ENCODE data around the gene TPSD1. TPM values are rescaled to one million over a fixed set of nuclear protein-coding genes. Genes with fewer than 3 reads are reported as not detected.
"Not testable (repeated sequence)": the region's sequence is repeated elsewhere in the genome, so short reads cannot be mapped to it uniquely, and the experiment has no call there.

The TPSD1 gene
- total and polyA plus RNA-seq, 5 donors from 2014 or later = not detected

- Histone ChIP-seq H3K9me3 (ENCODE audit: control insufficient read depth in 2 of 2, low read length in 2 of 2) (no peaks in the 10 kb centered on the region), H3K36me3 (ENCODE audit: control insufficient read depth, insufficient read depth, low read length) (no peaks in the 10 kb centered on the region), H3K27ac (ENCODE audit: insufficient read depth, low read length, poor library complexity, severe bottlenecking) (no peak overlapping the region), H3K4me3 (ENCODE audit: low read depth, low read length) (no peak overlapping the region), H3K27me3 (ENCODE audit: control insufficient read depth, insufficient read depth, low read length) (peaks cover 6% of the 10 kb centered on the region), H3K4me1 (ENCODE audit: control insufficient read depth, insufficient read depth, low read length, poor library complexity, severe bottlenecking) (no peaks in the 10 kb centered on the region)
- H3K27me3 Mint-ChIP-seq = peaks cover 42% of the 10 kb centered on the region
- DNase-seq (no peak), ATAC-seq (ENCODE audit: low read depth in 2 of 2) (no peak)
- no peak overlapping the region for H3K4me3 Mint-ChIP-seq
- no peaks in the 10 kb centered on the region for H3K36me3 Mint-ChIP-seq
- H3K27ac Mint-ChIP-seq = no peak overlapping the region
- peaks cover 0 to 2% (median 0%) of the 10 kb centered on the region in 7 donors for H3K9me3 Mint-ChIP-seq
- peaks cover 0 to 3% (median 0%) of the 10 kb centered on the region in 4 donors for H3K4me1 Mint-ChIP-seq
Measured at GRCh38 chr16:1290860-1291575, 35.1 kb downstream of the TPSD1 start.

- Histone ChIP-seq H3K27ac (ENCODE audit: insufficient read depth, low read length, poor library complexity, severe bottlenecking) (no peak overlapping the region), H3K4me1 (ENCODE audit: control insufficient read depth, insufficient read depth, low read length, poor library complexity, severe bottlenecking) (no peaks in the 10 kb centered on the region), H3K9me3 (ENCODE audit: control insufficient read depth in 2 of 2, low read length in 2 of 2) (no peaks in the 10 kb centered on the region), H3K4me3 (ENCODE audit: low read depth, low read length) (no peak overlapping the region), H3K36me3 (ENCODE audit: control insufficient read depth, insufficient read depth, low read length) (no peaks in the 10 kb centered on the region), H3K27me3 (ENCODE audit: control insufficient read depth, insufficient read depth, low read length) (peaks cover 6% of the 10 kb centered on the region)
- Mint-ChIP-seq H3K27me3 (peaks cover 42% of the 10 kb centered on the region), H3K36me3 (no peaks in the 10 kb centered on the region), H3K9me3 (peaks cover 0 to under 1% (median 0%) of the 10 kb centered on the region in 7 donors), H3K4me3 (no peak overlapping the region), H3K27ac (no peak overlapping the region), H3K4me1 (peaks cover 0 to 3% (median 0%) of the 10 kb centered on the region in 4 donors)
- no peak for DNase-seq
- no peak for ATAC-seq (ENCODE audit: low read depth in 2 of 2)
Measured at GRCh38 chr16:1291576-1291974, 35.7 kb downstream of the TPSD1 start.

GRCh38 chr16:1292208-1292607 is 36.3 kb downstream of the TPSD1 start:
- H3K9me3 Mint-ChIP-seq; H3K27me3 ChIP-seq (ENCODE audit: control insufficient read depth, insufficient read depth, low read length); H3K27ac Mint-ChIP-seq; H3K9me3 ChIP-seq (ENCODE audit: control insufficient read depth in 2 of 2, low read length in 2 of 2); DNase-seq; H3K4me1 Mint-ChIP-seq; H3K36me3 ChIP-seq (ENCODE audit: control insufficient read depth, insufficient read depth, low read length); H3K4me1 ChIP-seq (ENCODE audit: control insufficient read depth, insufficient read depth, low read length, poor library complexity, severe bottlenecking); H3K36me3 Mint-ChIP-seq; ATAC-seq (ENCODE audit: low read depth in 2 of 2); H3K4me3 Mint-ChIP-seq; H3K4me3 ChIP-seq (ENCODE audit: low read depth, low read length); H3K27ac ChIP-seq (ENCODE audit: insufficient read depth, low read length, poor library complexity, severe bottlenecking): not testable (repeated sequence)
- H3K27me3 Mint-ChIP-seq = peaks cover 48% of the 10 kb centered on the region

- H3K27me3 Mint-ChIP-seq = peaks cover 49% of the 10 kb centered on the region
- not testable (repeated sequence) for H3K36me3 Mint-ChIP-seq
Measured at GRCh38 chr16:1292808-1293207, 36.9 kb downstream of the TPSD1 start.

GRCh38 chr16:1293921-1294656 is 38.2 kb downstream of the TPSD1 start:
- H3K4me3 ChIP-seq (ENCODE audit: low read depth, low read length) = no peak overlapping the region
- H3K27me3 ChIP-seq (ENCODE audit: control insufficient read depth, insufficient read depth, low read length) = peaks cover 6% of the 10 kb centered on the region
- ATAC-seq (ENCODE audit: low read depth in 2 of 2) = no peak
- H3K27ac ChIP-seq (ENCODE audit: insufficient read depth, low read length, poor library complexity, severe bottlenecking) = no peak overlapping the region
- Mint-ChIP-seq H3K4me3 (no peak overlapping the region), H3K4me1 (no peaks in the 10 kb centered on the region), H3K36me3 (no peaks in the 10 kb centered on the region), H3K9me3 (no peaks in the 10 kb centered on the region), H3K27me3 (peaks cover 46% of the 10 kb centered on the region), H3K27ac (no peak overlapping the region)
- no peaks in the 10 kb centered on the region for H3K4me1 ChIP-seq (ENCODE audit: control insufficient read depth, insufficient read depth, low read length, poor library complexity, severe bottlenecking)
- H3K9me3 ChIP-seq (ENCODE audit: control insufficient read depth in 2 of 2, low read length in 2 of 2) = no peaks in the 10 kb centered on the region
- DNase-seq = no peak
- H3K36me3 ChIP-seq (ENCODE audit: control insufficient read depth, insufficient read depth, low read length) = no peaks in the 10 kb centered on the region

More at GRCh38 chr16:1292808-1293207, 36.9 kb downstream of the TPSD1 start:
- H3K9me3 Mint-ChIP-seq; H3K27ac ChIP-seq (ENCODE audit: insufficient read depth, low read length, poor library complexity, severe bottlenecking); H3K4me3 Mint-ChIP-seq; H3K4me1 Mint-ChIP-seq; ATAC-seq (ENCODE audit: low read depth in 2 of 2); H3K36me3 ChIP-seq (ENCODE audit: control insufficient read depth, insufficient read depth, low read length); DNase-seq; H3K4me3 ChIP-seq (ENCODE audit: low read depth, low read length); H3K27ac Mint-ChIP-seq; H3K4me1 ChIP-seq (ENCODE audit: control insufficient read depth, insufficient read depth, low read length, poor library complexity, severe bottlenecking); H3K27me3 ChIP-seq (ENCODE audit: control insufficient read depth, insufficient read depth, low read length); H3K9me3 ChIP-seq (ENCODE audit: control insufficient read depth in 2 of 2, low read length in 2 of 2): not testable (repeated sequence)

- DNase-seq (no peak), ATAC-seq (ENCODE audit: low read depth in 2 of 2) (no peak)
- no peak overlapping the region for H3K4me3 Mint-ChIP-seq
- H3K4me1 ChIP-seq (ENCODE audit: control insufficient read depth, insufficient read depth, low read length, poor library complexity, severe bottlenecking) = peaks cover under 1% of the 10 kb centered on the region
- peaks cover 6% of the 10 kb centered on the region for H3K27me3 ChIP-seq (ENCODE audit: control insufficient read depth, insufficient read depth, low read length)
- H3K4me3 ChIP-seq (ENCODE audit: low read depth, low read length) = no peak overlapping the region
- no peaks in the 10 kb centered on the region for H3K9me3 ChIP-seq (ENCODE audit: control insufficient read depth in 2 of 2, low read length in 2 of 2)
- no peaks in the 10 kb centered on the region for H3K36me3 Mint-ChIP-seq
- H3K9me3 Mint-ChIP-seq = no peaks in the 10 kb centered on the region
- H3K36me3 ChIP-seq (ENCODE audit: control insufficient read depth, insufficient read depth, low read length) = no peaks in the 10 kb centered on the region
- H3K27ac Mint-ChIP-seq = no peak overlapping the region
- H3K27me3 Mint-ChIP-seq = peaks cover 39% of the 10 kb centered on the region
- H3K4me1 Mint-ChIP-seq = no peaks in the 10 kb centered on the region
- no peak overlapping the region for H3K27ac ChIP-seq (ENCODE audit: insufficient read depth, low read length, poor library complexity, severe bottlenecking)
Measured at GRCh38 chr16:1295465-1295864, 39.6 kb downstream of the TPSD1 start.

- not testable (repeated sequence) for H3K27ac Mint-ChIP-seq, DNase-seq
Measured at GRCh38 chr16:1296688-1297017, 40.8 kb downstream of the TPSD1 start.

More at GRCh38 chr16:1296688-1297017, 40.8 kb downstream of the TPSD1 start:
- H3K4me3 ChIP-seq (ENCODE audit: low read depth, low read length); ATAC-seq (ENCODE audit: low read depth in 2 of 2); H3K27ac ChIP-seq (ENCODE audit: insufficient read depth, low read length, poor library complexity, severe bottlenecking); H3K36me3 ChIP-seq (ENCODE audit: control insufficient read depth, insufficient read depth, low read length); H3K4me1 Mint-ChIP-seq; H3K9me3 Mint-ChIP-seq; H3K36me3 Mint-ChIP-seq; H3K4me3 Mint-ChIP-seq; H3K27me3 ChIP-seq (ENCODE audit: control insufficient read depth, insufficient read depth, low read length); H3K9me3 ChIP-seq (ENCODE audit: control insufficient read depth in 2 of 2, low read length in 2 of 2): not testable (repeated sequence)
- H3K4me1 ChIP-seq (ENCODE audit: control insufficient read depth, insufficient read depth, low read length, poor library complexity, severe bottlenecking) = peaks cover 11% of the 10 kb centered on the region
- peaks cover 34% of the 10 kb centered on the region for H3K27me3 Mint-ChIP-seq
